Measurements from ENCODE around the gene ARTN.
A peak's percentile ranks its signal among the peaks of the same experiment; 100 is the strongest.

ARTN gene

DNA sequence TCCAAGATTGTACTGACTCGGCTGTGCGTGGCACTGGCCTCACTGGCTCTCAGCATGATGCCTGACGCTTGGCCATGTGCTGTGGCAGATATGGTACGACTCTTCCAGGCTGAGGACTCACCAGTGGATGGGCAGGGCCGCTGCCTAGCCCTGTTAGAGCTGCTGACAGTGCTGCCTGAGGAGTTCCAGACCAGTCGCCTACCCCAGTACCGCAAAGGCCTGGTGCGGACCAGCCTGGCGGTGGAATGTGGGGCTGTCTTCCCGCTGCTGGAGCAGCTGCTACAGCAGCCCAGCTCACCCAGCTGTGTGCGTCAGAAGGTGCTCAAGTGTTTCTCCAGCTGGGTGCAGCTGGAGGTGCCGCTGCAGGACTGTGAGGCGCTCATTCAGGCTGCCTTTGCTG lies 16.1 kb downstream of the ARTN start:
- FAIRE-seq, result no peak

DNA sequence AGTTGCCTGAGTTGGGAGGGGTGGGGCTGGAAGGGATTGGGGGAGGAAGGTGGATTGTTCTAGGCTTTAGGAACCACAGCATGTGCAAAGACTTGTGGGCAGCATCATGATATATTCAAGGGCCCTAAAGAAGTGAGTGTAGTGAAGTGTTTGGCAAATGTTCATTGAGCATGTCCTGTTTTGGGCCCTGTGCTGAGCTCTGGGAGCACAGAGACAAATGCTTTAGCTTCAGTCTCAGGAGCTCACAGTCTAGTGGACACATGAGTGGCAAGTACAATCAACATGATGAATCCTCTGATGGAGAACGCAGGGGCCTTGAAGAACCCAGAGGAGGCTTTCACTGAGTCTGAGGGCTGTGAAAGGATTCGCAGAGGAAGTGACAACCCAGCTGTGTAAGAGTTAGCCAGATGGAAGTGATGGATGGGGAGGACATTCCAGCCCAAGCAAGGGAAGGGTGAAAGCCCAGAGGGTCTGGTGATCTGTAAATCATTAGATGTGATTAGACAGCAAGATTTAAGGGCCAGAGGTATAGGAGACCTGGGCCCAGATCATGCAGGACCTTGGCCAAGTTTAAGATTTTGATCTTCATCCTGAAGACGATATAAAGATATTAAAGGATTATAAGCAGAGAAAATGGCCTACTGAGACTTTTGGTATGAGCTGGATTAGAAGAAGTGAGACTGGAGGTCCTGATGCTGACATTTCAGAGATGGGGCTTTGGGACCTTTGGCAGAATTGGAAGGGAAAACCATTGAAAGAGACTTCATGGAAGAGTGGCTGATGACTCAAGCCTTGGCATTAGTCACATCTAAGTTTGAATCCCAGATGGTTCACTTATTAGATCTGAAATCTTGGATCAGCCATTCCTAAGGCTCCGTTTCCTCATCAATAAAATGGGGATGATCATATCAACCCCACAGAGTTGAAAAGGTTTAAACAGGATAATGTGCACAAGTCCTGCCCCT lies 17.7 kb downstream of the ARTN start:
- FAIRE-seq, result no peak

DNA sequence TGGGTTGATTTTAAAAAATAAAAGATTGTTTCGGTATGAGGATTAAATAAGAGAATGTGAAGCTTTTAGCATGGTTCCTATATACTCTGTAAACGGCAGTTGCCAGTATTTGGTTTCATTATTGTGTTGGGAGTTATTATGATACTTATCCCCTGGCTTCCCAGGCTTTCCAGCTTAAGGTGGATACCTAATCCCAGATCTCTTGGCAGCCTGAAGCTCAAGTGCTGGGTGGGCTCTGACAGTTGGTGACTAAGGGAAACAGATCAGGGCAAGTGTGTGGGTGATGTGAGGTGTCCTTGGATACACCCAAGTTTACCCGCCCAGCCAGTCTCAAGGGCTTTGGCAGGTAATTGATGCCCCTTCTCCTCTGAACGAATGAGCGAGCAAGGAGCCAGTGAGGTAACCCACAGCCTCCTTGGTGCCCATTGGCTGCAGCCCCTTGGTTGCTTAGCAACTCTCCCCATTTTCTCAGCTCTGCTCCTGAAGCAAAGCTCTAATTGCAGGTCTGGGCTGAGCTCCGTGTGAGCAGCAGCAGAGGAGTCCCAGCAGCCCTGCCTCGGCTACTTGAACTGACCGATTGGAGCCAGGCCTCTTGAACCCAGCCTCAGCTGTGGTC lies 19.2 kb downstream of the ARTN start:
- FAIRE-seq, result no peak

DNA sequence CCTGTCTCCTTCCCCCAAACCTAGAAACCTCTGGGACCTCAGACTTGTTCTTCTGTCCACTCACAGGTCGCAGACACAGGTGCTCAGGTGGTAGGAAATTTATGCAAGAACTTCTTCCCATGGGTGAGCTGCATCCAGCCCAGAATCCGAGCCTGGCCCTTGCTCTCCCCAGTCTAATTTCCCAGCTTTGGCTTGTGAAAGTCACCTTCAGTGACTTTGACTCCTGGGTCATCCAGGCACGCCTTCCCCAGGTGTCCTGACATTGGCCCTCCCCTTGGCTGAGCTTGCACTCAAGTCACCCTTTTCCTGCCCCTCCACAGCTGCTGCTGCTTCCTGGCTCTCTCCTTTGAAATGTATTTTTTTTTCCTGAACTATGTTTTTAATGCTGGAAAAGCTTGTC lies 19.8 kb downstream of the ARTN start:
- no peak for FAIRE-seq

DNA sequence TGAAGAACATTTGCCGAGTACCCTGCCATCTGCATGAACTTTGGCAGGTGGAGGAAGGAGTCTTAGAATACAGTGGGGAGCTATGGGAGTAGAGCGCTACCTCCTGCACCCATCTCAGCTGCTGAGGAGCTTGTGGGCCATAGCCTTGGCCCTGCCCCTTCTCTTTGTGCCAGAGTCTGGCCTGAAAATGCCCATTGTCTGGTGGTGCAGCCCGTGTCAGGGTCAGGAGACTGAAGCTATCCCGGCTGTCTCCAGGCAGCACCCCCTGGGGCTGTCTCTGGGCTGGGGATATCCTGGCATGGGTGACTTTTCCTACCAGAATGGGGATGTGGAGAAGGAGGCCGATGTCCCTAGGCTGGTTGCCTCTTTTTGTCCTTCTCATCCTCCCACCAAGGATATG lies 20.4 kb downstream of the ARTN start:
- no peak for FAIRE-seq

DNA sequence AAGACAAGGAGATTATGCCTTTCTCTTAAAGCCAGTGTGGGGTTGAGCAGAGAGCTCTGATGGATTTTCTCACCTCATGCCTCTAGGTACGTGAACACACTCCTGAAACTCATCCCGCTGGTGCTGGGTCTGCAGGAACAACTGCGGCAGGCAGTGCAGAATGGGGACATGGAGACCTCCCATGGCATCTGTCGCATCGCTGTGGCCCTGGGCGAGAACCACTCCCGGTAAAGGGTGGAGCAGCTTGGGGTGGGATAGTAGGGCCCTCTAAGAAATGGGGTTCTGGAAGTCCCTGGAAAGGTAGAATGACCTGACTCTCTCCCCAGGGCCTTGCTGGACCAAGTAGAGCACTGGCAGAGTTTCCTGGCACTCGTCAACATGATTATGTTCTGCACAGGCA lies 22.6 kb downstream of the ARTN start:
- FAIRE-seq, result no peak

DNA sequence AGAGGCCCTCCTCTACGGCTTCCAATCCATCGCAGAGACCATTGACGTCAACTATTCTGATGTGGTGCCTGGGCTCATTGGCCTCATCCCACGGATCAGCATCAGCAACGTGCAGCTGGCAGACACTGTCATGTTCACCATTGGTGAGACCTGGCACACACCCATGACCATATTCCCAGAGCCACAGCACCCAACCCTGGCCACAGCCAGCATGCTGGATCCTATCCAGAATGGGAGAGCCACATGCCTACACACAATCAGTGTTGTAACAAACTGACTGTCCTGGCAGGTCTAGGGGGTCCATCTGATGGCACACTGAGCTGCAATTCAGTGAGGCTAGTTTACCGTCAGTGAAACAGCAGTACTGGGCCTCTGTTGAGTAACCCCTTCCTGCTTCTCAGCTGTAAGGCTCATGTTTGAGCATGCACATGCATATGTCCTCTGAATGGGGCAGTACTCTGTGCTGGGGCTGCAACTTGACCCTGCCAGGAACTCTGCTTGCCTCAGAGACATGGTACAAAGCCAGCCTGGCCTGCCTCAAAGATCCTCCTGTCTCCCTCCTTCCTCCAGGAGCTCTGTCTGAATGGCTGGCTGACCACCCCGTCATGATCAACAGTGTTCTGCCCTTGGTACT lies 23.9 kb downstream of the ARTN start:
- no peak for FAIRE-seq

DNA sequence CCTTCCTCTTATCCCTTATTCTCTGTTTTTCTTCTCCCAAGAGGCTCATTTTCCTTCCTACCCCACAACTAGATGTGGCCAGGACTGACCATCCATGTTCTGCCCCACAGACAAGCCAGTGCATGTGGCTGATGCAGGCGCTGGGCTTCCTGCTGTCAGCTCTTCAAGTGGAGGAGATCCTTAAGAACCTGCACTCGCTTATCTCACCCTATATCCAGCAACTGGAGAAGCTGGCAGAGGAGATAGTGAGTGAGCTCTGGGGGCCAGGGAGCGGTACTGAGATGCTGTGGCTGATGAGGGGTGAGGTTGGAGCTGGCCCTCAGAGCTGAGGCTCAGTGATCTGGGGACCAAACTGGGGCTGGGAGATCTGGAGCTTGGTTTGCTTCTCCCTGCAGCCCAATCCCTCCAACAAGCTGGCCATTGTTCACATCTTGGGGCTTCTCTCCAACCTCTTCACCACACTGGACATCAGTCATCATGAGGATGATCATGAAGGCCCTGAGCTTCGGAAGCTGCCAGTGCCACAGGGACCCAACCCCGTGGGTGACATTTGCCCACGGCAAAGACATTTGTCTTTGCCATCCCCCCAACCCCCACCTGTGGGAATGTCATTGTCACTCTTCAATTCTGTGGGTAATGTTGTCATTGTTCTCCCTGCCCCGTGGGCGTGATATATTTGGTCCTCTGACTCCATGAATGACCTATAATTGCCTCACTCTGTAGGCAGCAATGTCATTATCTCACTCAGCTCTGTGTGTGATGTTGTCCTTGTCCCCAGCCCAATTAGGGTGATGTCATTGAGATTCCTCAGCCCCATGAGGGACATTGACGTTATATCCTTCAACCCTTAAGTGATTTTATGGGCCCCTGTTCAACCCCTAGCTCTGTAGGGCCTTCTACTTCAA lies 25.0 kb downstream of the ARTN start:
- FAIRE-seq, result no peak

DNA sequence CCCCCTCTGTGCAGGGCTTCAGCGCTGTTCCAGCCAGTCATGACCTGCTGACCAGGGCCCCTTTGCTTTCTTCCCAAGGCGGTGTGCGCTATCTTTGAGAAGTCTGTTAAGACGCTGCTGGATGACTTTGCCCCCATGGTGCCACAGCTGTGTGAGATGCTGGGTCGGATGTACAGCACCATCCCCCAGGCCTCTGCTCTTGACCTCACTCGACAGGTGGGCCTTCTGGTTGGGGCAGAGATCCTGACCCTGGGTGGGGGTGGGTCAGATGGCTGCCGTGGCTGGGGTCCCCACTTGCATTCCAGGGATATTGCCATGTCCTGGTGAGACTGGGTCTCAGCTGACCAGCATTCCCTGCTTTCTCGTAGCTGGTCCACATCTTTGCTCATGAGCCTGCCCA lies 27.2 kb downstream of the ARTN start:
- FAIRE-seq, result no peak

DNA sequence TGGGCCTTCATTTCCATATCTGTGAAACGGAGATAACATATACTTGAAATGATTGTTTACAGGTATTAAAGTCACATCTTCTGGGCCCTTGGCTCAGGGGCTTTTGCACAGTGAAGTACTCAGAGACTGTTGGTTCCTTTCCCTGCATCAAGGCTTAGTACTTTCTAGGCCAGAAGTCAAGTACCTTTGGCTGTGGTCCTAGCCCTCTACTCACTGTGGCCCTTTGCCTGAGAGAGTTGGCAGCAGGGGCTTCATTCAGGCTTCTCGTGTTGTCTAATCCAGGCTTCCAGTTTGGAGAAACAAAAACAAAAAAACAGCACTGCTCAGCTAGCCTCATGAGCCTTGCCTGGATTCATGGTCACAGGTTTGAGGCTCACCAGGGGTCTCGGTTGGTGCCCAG lies 28.1 kb downstream of the ARTN start:
- FAIRE-seq, result no peak

DNA sequence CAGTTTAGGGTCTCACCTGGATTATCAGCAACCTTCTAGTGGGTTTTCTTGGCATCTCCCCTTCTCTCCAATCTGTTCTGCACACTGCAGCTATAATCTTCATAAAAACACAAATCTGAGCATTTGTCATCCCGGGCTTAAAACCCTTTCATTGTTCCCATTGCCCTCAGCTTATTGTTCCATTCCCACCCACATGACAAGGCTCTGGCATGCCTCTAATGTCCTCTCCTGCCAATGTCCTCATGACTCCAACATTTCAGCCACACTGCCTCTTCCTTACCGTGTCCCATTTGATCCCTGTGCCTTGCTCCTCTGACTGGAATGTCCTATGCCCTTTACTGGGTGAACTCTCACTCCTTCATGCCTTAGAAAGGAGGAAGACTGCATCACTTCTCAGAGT lies 28.7 kb downstream of the ARTN start:
- no peak for FAIRE-seq

DNA sequence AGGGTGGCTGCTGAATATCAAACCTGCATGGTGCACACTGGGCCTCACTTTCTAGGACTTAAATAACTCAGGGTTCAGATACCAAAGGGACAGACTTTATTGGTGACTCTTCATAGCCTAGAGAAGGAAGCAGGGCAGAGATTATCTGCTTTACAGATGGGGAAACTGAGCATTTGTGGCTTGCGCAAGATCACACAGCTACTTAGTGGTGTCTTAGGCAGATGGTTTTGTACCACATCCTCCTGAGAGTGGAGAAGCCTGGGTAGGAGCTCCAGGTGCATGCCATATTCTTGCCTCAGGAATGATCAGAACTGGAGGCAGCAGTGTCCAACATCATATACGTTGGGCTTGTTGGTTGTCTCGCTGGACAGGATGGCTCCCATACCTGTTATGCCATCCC lies 29.4 kb downstream of the ARTN start:
- FAIRE-seq, result no peak

DNA sequence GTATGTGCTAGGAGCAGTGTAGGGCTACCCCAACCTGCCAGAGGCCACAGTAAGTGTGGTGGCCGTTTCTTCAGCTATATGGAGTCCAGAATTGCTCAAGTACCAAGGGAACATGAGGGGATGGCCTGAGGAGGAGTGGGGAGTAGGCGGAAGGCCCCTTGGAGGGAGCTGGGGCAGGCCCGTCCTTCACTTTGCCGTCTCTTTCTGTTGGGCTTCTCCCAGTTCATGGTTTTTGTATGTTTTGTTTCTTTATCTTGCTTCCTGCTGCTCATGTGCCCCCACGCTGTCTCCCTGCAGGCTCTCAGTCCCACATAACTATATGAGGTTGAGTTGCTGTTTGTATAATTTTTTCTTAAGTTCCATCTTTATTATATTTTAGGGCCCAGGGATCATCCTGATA lies 30.3 kb downstream of the ARTN start:
- no peak for FAIRE-seq

DNA sequence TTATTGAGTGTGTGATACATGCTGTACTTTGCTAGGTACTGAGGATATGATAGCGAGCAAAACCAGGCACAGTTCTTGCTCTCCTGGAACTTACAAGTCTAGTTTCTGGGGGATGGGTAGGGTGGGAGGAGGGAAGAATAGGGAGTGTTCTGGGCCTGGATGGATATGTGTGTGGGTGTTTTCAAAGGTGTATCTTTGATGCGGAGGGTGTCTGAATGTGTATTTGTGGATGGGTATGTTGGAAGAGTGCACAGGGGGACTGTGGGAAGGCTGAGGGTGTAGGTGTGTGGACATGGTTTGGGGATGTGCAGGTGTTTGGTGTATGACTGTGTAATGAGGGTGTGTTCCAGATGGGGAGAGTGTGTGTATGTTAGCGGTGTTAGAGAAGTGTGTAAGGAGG lies 31.7 kb downstream of the ARTN start:
- FAIRE-seq, result no peak

DNA sequence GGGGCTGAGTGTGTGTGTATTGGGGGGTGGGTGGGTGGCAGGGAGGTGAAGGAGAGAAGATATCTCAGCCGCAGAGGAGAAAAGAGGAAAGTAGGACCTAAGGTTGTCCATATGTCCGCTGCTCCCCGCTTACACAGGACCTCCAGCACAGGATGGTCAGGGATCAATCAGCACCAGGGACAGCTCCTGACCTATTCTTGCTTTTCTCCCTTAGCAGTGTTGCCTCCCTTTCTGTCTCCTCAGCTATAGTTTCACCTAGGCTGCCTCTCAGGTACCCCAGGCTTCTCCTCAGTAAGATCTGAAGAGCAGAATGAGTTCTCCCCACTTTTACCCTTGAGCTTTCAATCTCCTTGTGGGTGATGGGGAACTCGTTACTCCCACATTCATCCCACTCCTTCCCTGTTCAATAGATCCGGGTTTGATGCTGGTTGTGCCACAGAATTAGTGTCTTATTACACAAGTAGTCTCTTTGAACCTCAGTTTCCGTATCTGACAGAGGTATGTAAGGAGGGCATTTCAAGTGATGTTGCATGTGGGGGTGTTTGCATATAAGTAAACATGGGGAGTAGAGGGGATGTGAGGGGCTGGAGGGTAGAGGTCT lies 34.8 kb downstream of the ARTN start:
- FAIRE-seq, result no peak

DNA sequence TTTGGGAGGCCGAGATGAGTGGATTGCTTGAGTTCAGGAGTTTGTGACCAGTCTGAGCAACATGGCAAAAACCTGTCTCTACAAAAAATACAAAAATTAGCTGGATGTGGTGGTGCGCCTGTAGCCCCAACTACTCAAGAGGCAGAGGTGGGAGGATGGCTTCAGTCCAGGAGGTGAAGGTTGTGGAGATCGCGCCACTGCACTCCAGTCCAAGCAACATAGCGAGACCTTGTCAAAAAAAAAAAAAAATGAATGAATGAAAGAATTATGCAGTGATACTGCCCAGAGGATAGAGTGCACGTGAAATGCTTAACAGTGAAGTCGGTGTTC lies 35.8 kb downstream of the ARTN start:
- no peak for FAIRE-seq

DNA sequence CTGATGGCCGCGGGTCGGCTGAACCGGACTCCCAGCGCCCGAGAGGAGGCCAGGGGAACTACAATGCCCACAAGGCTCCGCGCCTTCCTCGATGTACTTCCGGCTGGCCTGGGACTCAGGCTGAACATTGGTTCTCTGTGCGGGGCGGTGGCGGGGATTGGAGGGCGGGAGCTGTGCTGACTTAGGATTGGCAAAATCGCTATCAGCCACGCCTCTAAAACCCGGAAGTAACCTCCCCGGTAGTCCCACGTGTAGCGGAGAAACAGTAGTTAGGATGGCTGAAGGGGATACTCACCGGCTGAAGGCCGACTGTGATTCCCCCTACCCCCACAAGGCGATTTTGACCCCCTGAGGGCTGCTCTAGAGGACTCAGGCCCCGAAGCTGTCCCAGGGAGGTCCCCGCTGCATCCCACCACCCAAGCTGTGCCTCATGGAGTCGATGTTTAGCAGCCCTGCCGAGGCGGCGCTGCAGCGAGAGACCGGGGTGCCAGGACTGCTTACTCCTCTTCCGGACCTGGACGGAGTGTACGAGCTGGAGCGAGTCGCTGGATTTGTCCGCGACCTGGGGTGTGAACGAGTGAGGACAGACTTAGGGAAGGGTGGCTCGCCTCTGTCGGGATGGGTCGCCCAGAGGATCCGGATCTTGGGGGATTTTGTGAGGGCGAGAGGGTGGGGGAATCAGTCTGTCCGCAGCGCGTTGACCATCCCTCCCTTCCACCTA lies 36.3 kb downstream of the ARTN start, which contains the start of gene DPH2:
Gene DPH2 (plus strand): TSS at position 265 of the 721 bp plus-strand sequence. CDS start 166 bp downstream, at position 431.
- peak; percentile 82 for FAIRE-seq

DNA sequence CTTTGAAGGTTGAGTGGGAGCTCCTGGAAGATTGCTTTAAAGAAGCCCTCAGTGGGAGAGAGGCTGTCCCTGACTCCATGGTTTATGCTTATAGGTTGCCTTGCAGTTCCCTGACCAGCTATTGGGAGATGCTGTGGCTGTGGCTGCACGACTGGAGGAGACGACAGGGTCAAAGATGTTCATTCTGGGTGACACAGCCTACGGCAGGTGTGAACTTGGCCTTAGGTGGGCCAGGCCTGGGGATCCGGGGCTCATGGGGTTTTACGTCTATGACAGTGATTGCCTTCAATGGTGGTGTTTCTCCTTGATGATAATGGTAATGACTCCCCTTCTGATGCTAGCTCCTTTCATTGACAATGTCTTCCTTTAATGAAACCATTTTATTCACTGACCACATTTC lies 36.9 kb downstream of the ARTN start:
- no peak for FAIRE-seq

DNA sequence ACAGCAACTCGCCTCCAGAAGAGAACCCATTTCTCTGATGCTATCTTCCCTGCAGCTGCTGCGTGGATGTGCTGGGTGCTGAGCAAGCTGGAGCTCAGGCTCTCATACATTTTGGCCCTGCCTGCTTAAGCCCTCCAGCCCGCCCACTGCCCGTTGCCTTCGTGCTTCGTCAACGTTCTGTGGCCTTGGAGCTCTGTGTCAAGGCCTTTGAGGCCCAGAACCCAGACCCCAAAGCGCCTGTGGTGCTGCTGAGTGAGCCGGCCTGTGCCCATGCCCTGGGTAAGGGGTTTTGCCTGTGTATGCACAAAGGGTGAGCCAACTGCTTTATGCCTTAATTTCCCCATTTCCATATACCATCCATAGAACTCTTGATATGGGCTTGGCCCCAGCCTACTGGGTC lies 37.3 kb downstream of the ARTN start:
- FAIRE-seq, result no peak

DNA sequence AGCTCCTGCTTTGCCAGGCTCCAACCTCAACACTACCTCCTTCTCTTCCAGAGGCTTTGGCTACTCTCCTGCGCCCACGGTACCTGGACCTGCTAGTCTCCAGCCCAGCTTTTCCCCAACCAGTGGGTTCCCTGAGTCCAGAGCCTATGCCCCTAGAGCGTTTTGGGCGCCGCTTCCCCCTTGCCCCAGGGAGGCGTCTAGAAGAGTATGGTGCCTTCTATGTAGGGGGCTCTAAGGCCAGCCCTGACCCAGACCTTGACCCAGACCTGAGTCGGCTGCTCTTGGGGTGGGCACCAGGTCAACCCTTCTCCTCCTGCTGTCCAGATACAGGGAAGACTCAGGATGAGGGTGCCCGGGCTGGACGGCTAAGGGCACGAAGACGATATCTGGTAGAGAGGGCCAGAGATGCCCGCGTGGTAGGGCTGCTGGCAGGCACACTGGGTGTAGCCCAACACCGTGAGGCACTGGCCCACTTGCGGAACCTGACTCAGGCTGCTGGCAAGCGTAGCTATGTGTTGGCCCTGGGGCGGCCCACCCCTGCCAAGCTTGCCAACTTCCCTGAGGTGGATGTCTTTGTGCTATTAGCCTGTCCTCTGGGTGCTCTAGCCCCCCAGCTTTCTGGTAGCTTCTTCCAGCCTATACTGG lies 37.9 kb downstream of the ARTN start:
- FAIRE-seq, result no peak

DNA sequence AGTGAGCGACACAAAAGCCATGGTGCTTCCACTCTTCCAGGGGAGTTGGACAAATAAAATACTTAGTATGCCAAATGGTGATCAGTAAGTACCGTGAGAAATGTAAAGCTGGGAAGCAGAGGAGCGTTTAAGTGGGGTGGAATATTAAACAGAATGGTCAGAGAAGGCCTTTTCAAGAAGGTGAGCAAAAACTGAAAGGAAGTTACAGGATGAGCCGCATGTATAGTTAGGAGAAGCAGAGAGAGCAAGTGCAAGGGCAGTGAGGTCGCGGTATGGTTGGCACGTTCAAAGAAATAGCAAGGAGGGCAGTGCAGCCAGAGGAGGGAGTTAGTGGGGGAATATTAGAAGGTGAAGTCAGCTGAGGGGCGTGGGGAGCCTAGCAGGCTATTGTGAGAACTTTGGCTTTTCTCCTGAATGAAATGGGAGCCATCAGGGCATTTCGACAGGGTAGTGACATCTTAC lies 40.4 kb downstream of the ARTN start:
- FAIRE-seq, result no peak
